GM21723 (cell line): ENCODE data around the gene ZCRB1.
"Not testable (repeated sequence)": the region's sequence is repeated elsewhere in the genome, so short reads cannot be mapped to it uniquely, and the experiment has no call there.

Source experiments
- ATAC-seq: cut with Tn5 transposase; IDR thresholded peaks from one replicate; pipeline ENCODE4 v1.9.1; 2021; ENCODE audit warnings: mild to moderate bottlenecking, moderate library complexity; ENCODE audit not compliant: unreplicated experiment

The ZCRB1 gene

DNA sequence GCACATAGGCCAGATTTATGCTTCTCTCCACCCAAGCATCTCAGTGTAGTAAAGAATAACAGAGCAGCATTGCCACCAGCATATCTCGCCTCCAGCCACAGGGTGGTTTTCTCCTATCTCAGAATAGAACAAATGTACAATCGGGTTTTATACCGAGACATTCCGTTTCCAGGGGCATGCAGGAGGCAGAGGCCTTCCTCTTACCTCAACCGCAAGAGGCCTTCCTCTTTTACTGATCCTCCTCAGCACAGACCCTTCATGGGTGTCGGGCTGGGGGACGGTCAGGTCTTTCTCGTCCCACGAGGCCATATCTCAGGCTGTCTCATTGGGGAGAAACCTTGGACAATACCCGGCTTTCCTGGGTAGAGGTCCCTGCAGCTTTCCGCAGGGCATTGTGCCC, 4.2 kb upstream of the ZCRB1 start:
- not testable (repeated sequence) for ATAC-seq

GRCh38 chr12:42327227-42327590, 1.3 kb upstream of the ZCRB1 start:
- ATAC-seq = no peak

DNA sequence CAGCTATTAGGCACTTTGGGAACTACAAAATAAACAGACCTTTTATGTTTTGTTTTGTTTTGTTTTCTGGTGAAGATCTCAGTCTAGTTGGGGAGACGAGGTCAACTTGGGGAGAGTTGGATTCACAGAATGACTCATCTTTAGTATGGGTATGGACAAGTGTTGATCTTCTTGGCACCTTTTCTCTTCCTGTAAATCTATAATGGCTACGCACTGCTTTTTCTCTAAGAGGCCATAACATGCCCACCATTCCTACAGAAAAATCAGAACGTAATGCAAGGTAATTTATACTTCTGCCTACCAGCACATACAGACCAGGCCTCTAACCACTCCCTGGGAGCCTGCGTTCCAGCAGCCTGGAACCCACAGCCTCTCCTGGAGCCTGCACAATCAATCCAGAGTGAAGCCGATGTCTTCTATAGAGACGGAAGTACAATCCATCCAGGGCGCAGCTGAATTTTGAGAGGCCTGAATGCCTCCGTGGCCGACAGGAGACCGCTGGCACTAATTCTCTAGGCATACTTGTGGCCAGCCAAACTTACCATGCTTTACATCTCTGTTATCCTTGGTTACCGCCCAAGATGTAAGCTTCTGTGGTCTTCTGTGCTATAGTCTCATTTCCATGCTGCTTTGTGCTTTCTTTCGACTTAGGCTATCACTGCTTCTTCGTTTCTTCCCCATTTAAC, 790 bp upstream of the ZCRB1 start:
- peak; percentile 33 for ATAC-seq

DNA sequence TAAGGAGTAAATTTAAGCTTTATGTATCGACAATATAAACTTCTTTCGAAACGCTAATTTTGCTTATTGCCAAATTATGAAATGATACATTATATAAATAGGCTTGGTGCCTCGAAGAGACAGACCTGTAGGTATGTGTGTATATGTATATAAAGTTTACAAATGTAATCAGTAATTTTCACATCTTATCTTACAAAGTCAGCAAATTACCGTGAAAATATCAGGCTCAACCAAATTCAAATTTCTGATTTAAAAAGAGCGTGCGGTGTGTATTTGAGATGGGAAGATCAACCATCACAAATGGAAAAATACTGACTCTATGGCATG, 605 bp downstream of the ZCRB1 start:
- ATAC-seq = no peak

GRCh38 chr12:42323856-42324255, 2.0 kb downstream of the ZCRB1 start:
- no peak for ATAC-seq

DNA sequence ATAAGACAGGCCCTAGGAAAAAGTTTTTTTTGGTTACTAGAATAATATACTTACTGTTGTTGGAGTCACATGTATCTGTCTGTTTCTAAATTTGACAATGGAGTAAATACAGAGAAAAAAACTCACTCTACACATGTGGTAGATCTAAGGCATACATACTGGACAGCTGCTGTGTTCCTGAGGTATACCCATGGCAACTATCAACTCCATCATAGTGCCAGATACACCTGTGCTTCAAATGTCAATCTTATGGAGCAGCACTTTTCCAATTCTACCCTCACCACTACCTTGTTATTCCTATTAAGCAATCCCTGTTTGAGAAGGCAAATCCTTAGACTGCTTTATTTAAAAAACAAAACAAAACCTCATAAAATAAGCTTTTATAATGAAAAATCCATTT, 3.3 kb downstream of the ZCRB1 start:
- no peak for ATAC-seq

- ATAC-seq = no peak
Observed at GRCh38 chr12:42320796-42321195, 5.1 kb downstream of the ZCRB1 start.

- no peak for ATAC-seq
Observed at GRCh38 chr12:42315108-42315507, 10.8 kb downstream of the ZCRB1 start.

DNA sequence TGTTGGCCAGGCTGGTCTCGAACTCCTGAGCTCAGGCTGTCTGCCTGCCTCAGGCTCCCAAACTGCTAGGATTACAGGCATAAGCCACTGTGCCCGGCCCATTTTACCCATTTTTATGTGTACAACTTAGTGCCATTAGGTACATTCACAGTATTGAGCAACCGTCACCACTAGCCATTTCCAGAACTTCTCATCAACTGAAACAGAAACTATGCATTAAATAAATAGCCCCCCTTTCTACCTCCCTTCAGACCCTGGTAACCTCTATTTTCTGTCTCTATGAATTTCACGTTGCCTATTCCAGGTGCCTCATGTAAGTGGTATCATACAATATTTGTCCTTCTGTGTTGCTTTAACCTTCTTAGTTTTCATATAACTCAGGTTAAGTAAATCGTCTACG, 15.9 kb downstream of the ZCRB1 start:
- no peak for ATAC-seq

DNA sequence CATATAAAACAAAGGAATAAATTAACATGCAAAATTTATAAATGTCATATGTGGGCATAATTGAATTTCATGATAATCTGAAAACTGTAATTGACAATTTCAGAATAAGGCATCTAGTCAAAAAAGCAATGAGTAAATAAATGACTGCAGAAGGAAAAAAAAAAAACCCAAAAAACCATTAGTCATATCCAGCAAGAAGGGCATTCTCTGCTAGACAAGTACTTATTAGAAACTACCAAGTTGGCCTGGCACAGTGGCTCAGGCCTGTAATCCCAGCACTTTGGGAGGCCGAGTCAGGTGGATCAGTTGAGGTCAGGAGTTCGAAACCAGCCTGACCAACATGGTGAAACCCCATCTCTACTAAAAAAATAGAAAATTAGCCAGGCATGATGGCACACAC, 17.5 kb downstream of the ZCRB1 start:
- no peak for ATAC-seq

DNA sequence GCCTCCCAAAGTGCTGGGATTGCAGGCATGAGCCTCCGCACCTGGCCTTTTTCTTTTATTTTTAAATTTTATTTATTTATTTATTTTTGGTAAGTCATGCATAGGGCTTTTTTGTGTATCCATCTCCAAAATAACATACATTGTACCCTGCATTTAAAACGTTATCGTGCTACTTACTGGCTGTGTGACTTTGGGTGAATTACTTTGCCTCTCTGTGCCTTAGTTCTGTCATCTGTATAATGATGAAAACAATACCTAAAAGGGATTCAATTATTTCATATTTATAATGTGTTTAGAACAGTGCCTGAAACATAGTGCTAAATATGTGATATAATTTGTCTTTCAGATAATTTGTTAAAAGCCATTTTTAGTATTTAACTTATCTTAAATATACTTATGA, 19.6 kb downstream of the ZCRB1 start:
- ATAC-seq = no peak

GRCh38 chr12:42299392-42300308, 26.2 kb downstream of the ZCRB1 start:
- ATAC-seq = peak; percentile 89

DNA sequence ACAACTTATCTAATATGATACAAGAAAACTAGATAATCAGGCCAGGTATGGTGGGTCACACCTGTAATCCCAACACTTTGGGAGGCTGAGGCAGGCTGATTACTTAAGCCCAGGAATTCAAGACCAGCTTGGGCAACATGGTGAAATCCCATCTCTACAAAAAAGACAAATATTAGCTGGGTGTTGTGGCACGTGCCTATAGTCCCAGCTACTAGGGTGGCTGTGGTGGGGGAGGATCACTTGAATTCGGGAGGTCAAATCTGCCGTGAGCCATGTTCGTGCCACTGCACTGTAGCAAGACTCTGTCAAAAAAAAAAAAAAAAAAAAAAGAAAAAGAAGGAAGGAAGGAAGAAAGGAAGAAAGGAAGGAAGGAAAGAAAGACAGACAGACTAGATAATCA, 27.0 kb downstream of the ZCRB1 start:
- no peak for ATAC-seq

DNA sequence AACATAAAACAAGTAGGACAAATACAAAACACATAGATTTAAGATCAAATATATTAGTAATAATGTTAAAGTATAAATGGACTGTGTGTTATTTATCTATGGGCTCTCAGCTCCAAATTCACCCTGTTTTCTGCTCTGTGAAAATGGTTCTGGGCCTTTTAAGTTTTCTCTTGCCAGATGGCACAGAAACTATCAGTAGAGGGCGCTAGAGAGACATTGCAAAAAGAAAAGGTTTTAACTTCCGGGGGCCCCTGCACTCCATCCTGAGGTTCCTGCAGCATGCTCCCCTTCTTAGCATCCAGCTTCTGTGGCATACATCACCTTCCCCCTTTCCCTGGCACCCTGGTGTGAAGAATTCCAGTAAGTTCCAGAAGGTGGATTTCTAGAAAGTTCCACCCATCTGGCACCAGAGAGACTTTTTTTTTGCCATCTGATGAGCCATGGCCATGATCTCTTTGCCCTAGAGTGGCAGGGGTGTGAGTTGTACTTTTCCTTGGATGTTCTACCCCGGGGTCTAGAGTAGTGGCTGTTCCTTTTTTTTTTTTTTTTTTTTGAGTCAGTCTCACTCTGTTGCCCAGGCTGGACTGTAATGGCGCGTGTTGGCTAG, 29.3 kb downstream of the ZCRB1 start:
- no peak for ATAC-seq

GRCh38 chr12:42291680-42292079, 34.2 kb downstream of the ZCRB1 start:
- ATAC-seq = no peak

- no peak for ATAC-seq
Observed at GRCh38 chr12:42288544-42288943, 37.4 kb downstream of the ZCRB1 start.

DNA sequence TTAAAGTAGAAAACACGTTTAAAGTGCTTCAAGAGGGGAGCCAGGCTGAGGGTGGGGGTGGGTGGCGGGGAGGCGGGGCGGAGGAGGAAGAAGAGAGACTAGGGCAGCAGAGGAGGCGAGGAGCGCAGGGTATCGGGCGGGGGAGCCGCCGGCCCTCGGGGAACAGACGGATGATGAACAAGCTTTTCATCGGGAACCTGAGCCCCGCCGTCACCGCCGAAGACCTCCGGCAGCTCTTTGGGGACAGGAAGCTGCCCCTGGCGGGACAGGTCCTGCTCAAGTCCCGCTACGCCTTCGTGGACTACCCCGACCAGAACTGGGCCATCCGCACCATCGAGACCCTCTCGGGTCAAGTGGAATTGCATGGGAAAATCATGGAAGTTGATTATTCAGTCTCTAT, 39.2 kb downstream of the ZCRB1 start:
- ATAC-seq = no peak

GRCh38 chr12:42285431-42285830, 40.5 kb downstream of the ZCRB1 start:
- ATAC-seq = no peak

DNA sequence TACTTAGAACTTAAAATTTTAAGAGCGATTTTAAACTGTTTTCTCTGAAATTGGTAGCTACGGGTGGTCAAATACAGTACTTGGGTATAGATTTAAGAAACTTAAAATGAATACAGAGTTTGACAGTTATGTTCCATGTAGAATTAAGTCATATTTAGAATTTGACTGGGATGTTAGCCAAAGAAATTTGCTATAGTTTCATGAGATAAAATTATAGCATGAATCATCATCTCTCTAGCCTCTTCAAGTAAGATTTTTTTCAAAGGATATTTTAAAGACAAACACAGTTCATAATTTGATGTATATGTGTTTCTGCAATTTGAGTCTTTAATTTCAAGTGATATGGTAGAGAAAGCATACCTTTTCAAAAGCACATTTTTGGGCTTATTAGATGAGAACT, 41.0 kb downstream of the ZCRB1 start:
- ATAC-seq = no peak

- ATAC-seq = no peak
Observed at GRCh38 chr12:42284157-42284556, 41.7 kb downstream of the ZCRB1 start.

DNA sequence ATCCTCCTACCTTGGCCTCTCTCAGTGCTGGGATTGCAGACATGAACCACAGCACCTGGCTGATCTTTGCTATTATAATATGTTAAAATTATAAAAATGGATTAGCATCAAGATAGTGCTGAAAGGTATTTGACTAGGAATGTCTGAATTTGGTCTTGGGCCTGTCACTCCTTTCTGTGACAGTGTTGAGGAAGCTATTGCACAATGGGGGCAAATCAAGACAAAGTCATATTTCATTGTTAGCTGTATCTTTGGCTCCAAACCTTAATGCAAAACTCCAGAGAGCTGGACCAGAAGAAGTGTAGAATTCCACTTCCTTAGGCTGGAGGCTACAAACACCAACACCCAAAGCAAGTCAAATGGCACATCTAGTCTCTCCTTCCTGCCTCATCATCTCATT, 42.2 kb downstream of the ZCRB1 start:
- no peak for ATAC-seq

- ATAC-seq = no peak
Observed at GRCh38 chr12:42282294-42282693, 43.6 kb downstream of the ZCRB1 start.
